Measurements from ENCODE around the gene CYP1B1.

CYP1B1 gene

DNA sequence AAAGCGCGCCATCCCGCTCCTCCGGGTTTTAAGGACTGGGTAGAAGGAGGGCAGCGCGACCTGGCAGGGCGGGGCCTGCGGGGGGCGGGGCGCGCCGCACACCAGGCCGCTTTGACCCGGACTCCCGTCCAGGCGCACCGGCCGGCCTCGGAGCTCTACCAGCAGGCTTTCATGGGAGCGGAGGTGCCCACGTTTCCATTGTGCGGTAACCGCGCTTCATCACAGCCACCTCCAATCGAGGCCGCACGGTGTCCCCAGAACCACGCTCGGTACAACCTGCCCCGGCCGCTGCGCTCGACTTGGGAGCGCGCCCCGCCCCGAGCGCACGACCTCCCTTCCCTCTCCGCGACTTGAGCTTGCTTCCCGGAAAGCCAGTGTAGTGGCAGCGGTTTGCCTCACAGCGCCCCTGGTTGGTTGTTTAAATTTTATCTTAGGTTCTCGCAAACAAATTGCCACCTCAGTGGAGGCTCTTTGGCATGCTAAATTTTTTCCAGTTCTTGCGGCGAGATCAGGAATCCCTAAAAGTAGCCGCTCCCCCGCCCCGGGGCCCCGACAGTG lies 280 bp upstream of the CYP1B1 start:
- no peak for DNase-seq
- Histone ChIP-seq H3K4me1 (ENCODE audit: control insufficient read depth, insufficient read depth, low read length, poor library complexity, severe bottlenecking) (peaks cover 7% of the 10 kb centered on the region), H3K36me3 (ENCODE audit: control insufficient read depth, insufficient read depth, low read length) (no peaks in the 10 kb centered on the region), H3K27me3 (replicated peaks; ENCODE audit: control insufficient read depth, insufficient read depth, low read length, poor library complexity, severe bottlenecking) (peaks cover 31% of the 10 kb centered on the region), H3K4me3 (ENCODE audit: insufficient read depth, low read depth, low read length, poor library complexity, severe bottlenecking) (no peak overlapping the region), H3K9me3 (ENCODE audit: control insufficient read depth, low read length) (no peaks in the 10 kb centered on the region), H3K27ac (ENCODE audit: insufficient read depth, low read length, poor library complexity, severe bottlenecking) (no peak overlapping the region)

DNA sequence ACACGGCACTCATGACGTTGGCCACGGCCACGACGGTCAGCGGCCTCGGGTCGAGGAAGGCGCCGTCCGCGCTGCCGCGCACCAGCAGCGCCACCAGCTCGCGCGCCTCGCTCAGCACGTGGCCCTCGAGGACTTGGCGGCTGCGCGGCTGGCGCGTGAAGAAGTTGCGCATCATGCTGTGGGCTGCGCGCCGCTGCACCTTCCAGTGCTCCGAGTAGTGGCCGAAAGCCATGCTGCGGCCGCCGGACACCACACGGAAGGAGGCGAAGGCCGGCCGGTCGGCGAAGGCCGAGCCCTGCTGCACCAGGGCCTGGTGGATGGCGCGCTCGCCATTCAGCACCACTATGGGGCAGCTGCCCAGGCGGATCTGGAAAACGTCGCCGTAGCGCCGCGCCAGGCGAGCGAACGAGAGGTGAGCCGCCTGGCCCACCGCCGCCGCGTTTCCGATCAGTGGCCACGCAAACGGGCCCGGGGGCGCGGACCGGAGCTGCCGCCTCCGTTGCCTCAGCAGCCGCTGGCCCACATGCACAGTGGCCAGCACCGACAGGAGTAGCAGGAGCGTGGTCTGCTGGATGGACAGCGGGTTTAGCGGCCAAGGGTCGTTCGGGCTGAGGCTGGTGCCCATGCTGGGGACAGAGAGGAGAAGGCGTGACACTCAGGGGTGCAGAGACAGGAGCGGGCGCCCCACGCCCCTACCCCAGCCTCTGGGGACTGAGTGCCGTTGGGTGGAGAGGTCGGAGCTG lies 1.0 kb downstream of the CYP1B1 start:
- Histone ChIP-seq H3K36me3 (ENCODE audit: control insufficient read depth, insufficient read depth, low read length) (no peaks in the 10 kb centered on the region), H3K4me1 (ENCODE audit: control insufficient read depth, insufficient read depth, low read length, poor library complexity, severe bottlenecking) (peaks cover 7% of the 10 kb centered on the region), H3K4me3 (ENCODE audit: insufficient read depth, low read depth, low read length, poor library complexity, severe bottlenecking) (no peak overlapping the region), H3K27ac (ENCODE audit: insufficient read depth, low read length, poor library complexity, severe bottlenecking) (no peak overlapping the region), H3K27me3 (replicated peaks; ENCODE audit: control insufficient read depth, insufficient read depth, low read length, poor library complexity, severe bottlenecking) (peaks cover 34% of the 10 kb centered on the region), H3K9me3 (ENCODE audit: control insufficient read depth, low read length) (no peaks in the 10 kb centered on the region)
- DNase-seq = no peak

DNA sequence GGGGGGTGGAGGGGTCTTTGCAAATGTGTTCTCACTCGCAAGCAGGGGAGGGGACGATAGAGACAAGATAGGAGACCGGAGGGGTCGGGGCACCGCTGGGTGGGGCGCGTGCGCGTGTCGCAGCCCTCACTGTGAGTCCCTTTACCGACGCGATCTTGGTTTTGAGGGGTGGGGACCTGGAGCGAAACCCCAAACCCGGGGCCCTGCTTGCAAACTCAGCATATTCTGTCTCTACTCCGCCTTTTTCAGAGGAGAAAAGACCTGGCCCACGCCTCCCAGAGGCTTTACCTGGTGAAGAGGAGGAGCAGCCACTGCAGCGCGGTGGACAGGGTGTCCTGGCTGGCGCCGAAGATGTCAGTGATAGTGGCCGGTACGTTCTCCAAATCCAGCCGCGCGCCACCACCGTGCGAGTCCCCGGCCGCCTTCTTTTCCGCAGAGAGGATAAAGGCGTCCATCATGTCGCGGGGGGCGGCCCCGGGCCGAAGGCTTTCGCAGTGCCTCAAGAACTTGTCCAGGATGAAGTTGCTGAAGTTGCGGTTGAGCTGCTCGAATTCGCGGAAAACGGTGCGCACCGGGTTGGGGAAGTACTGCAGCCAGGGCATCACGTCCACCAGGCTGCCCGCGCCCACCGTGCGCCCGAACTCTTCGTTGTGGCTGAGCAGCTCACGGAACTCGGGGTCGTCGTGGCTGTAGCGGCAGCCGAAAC lies 1.7 kb downstream of the CYP1B1 start:
- no peaks in the 10 kb centered on the region for H3K36me3 ChIP-seq (ENCODE audit: control insufficient read depth, insufficient read depth, low read length)
- no peaks in the 10 kb centered on the region for H3K9me3 ChIP-seq (ENCODE audit: control insufficient read depth, low read length)
- DNase-seq = no peak
- no peak overlapping the region for H3K4me3 ChIP-seq (ENCODE audit: insufficient read depth, low read depth, low read length, poor library complexity, severe bottlenecking)
- H3K27ac ChIP-seq (ENCODE audit: insufficient read depth, low read length, poor library complexity, severe bottlenecking) = no peak overlapping the region
- H3K27me3 ChIP-seq (replicated peaks; ENCODE audit: control insufficient read depth, insufficient read depth, low read length, poor library complexity, severe bottlenecking) = peaks cover 34% of the 10 kb centered on the region
- H3K4me1 ChIP-seq (ENCODE audit: control insufficient read depth, insufficient read depth, low read length, poor library complexity, severe bottlenecking) = peaks cover 7% of the 10 kb centered on the region

DNA sequence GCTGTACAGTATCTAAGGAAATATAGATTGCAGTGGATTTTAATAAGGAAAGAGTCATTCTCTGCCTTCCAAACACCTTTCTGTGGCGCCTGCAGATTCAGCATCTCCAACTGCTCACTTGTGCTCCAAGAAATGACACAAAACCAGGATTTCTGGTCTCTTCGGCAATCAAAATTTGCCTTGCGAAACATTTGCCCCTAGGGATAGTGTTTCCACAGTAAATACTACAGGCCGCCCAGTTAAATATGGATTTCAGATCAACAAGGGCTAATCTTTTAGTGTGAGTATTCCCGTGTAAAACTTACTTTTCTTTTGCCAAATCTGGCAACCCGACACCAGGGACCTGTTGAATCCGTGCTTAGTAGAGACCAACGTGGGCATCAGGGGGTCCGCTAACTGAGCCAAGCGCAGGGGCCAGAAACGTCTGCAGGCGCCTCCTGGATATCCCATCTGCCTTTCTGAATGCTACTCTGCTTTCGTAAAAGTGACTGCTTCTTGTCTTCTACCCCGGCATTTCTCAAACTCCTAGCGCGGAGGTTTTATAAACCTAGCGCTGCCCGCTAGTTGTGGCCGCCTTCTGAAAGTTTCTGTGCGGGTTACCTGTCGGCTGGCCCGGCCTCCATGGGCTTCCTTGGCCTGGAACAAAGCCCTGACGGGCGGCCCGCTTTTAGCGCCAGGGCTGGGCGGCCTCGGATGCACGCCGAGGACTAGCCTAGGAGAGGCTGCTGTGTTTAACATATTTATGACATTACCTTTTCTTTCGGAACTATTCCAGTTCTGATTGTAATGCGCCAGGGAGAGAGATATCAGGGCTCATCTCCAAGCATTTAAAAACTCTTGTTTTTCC lies 2.5 kb downstream of the CYP1B1 start:
- no peak overlapping the region for H3K27ac ChIP-seq (ENCODE audit: insufficient read depth, low read length, poor library complexity, severe bottlenecking)
- peaks cover 34% of the 10 kb centered on the region for H3K27me3 ChIP-seq (replicated peaks; ENCODE audit: control insufficient read depth, insufficient read depth, low read length, poor library complexity, severe bottlenecking)
- H3K4me3 ChIP-seq (ENCODE audit: insufficient read depth, low read depth, low read length, poor library complexity, severe bottlenecking) = no peak overlapping the region
- H3K9me3 ChIP-seq (ENCODE audit: control insufficient read depth, low read length) = no peaks in the 10 kb centered on the region
- peaks cover 7% of the 10 kb centered on the region for H3K4me1 ChIP-seq (ENCODE audit: control insufficient read depth, insufficient read depth, low read length, poor library complexity, severe bottlenecking)
- no peaks in the 10 kb centered on the region for H3K36me3 ChIP-seq (ENCODE audit: control insufficient read depth, insufficient read depth, low read length)
- no peak for DNase-seq

DNA sequence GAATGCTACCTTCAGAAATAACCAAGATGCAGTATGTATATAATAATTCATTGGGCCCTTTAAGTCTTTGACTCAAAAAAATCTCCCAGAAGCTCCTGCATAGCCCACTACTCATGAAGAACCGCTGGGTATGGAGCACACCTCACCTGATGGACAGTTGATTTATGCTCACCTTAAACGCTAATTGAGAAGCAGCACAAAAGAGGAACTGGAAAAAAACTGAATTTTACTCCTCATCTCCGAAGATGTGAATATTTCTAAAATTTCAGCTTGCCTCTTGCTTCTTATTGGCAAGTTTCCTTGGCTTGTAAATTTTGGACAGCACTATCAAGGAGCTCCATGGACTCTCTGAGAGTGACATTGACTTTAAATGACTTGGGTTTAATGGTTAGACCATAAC lies 5.5 kb downstream of the CYP1B1 start:
- no peak overlapping the region for H3K4me3 ChIP-seq (ENCODE audit: insufficient read depth, low read depth, low read length, poor library complexity, severe bottlenecking)
- peaks cover 22% of the 10 kb centered on the region for H3K27me3 ChIP-seq (replicated peaks; ENCODE audit: control insufficient read depth, insufficient read depth, low read length, poor library complexity, severe bottlenecking)
- no peaks in the 10 kb centered on the region for H3K4me1 ChIP-seq (ENCODE audit: control insufficient read depth, insufficient read depth, low read length, poor library complexity, severe bottlenecking)
- H3K36me3 ChIP-seq (ENCODE audit: control insufficient read depth, insufficient read depth, low read length) = no peaks in the 10 kb centered on the region
- no peak overlapping the region for H3K27ac ChIP-seq (ENCODE audit: insufficient read depth, low read length, poor library complexity, severe bottlenecking)
- no peak for DNase-seq
- H3K9me3 ChIP-seq (ENCODE audit: control insufficient read depth, low read length) = no peaks in the 10 kb centered on the region

DNA sequence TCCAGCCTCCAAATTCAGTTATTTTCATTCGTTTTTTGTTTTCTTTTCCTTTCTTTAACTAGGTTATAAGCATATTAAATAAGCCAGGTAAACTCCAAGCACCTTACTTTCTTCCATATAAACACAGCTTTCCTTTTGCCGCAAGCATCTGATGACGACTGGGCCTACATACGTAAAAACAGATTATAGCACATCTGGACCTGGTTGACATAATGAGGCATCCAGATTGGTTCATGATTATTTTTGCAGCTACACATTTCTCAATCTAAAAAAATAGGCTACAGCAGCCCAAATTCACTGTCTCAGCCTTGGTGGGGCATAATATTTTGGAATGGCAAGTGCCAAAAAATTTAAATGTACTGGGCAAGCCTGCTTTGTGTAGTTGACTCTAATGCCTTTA lies 7.7 kb downstream of the CYP1B1 start:
- no peak for DNase-seq
- H3K9me3 ChIP-seq (ENCODE audit: control insufficient read depth, low read length) = no peaks in the 10 kb centered on the region
- H3K4me3 ChIP-seq (ENCODE audit: insufficient read depth, low read depth, low read length, poor library complexity, severe bottlenecking) = no peak overlapping the region
- no peaks in the 10 kb centered on the region for H3K36me3 ChIP-seq (ENCODE audit: control insufficient read depth, insufficient read depth, low read length)
- no peaks in the 10 kb centered on the region for H3K4me1 ChIP-seq (ENCODE audit: control insufficient read depth, insufficient read depth, low read length, poor library complexity, severe bottlenecking)
- peaks cover 8% of the 10 kb centered on the region for H3K27me3 ChIP-seq (replicated peaks; ENCODE audit: control insufficient read depth, insufficient read depth, low read length, poor library complexity, severe bottlenecking)
- H3K27ac ChIP-seq (ENCODE audit: insufficient read depth, low read length, poor library complexity, severe bottlenecking) = no peak overlapping the region

DNA sequence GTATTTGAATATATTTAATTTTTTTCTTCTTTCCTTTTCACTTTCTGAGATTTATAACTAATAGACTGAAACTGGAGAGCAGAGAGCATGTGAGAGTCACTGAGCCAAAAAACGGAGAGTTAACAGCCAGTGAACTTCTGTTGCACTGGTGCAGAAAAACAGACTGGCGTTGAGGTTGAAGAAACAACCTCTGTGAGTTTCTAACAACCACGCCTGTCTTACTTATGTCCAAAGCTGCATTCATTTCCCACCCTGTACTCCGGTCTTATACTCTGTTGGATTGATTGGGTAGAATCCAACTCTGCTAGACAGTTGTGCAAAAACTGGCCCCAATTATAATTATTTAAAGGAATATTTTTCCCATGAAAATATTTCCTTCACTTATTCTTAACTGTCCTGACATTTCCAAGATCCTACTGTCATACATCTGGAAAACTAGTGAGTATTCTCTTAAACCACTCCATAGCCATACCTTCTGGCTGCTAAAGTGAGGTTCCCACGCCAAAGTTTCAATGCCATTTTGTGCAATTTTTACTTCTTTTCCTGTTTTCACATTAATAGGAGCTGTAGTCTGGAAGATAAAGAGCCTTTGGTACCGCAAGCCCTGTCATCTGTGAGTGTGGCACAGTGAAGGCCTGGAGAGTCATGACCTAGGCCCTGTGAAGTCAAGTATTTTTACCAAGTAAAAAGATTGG lies 9.4 kb downstream of the CYP1B1 start:
- Histone ChIP-seq H3K27me3 (replicated peaks; ENCODE audit: control insufficient read depth, insufficient read depth, low read length, poor library complexity, severe bottlenecking) (peaks cover 3% of the 10 kb centered on the region), H3K4me3 (ENCODE audit: insufficient read depth, low read depth, low read length, poor library complexity, severe bottlenecking) (no peak overlapping the region), H3K4me1 (ENCODE audit: control insufficient read depth, insufficient read depth, low read length, poor library complexity, severe bottlenecking) (no peaks in the 10 kb centered on the region), H3K36me3 (ENCODE audit: control insufficient read depth, insufficient read depth, low read length) (no peaks in the 10 kb centered on the region), H3K27ac (ENCODE audit: insufficient read depth, low read length, poor library complexity, severe bottlenecking) (no peak overlapping the region), H3K9me3 (ENCODE audit: control insufficient read depth, low read length) (no peaks in the 10 kb centered on the region)
- DNase-seq = no peak

DNA sequence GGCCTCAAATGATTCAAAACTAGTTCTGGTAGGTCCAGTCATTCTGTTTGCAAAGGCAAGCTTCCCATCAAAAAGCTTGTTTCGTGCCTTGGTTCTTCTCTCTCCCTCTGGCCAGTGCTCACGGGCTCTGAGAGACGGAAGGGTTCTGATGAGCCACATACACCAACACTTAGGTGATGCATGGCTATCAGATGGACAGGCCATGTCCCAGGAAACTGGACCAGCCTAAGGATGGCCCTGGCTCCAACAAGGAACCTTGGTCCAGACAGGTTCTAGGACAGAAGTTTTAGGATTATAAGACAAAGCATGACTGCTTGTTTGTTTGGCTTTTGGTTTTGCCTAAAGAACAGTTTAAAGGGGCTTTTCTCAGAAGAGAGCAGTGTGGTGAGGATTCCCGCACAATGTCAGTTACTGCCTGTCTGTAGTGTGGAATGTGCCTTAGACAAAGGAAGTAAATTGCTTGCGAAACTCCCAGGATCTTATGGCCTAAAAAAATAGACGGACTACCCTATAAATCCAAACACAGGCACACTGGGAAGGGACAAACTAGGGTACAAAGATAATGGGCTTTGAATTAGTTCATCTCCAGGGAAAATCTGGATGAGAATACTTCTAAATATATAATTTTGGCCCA lies 10.3 kb downstream of the CYP1B1 start:
- no peaks in the 10 kb centered on the region for H3K27me3 ChIP-seq (replicated peaks; ENCODE audit: control insufficient read depth, insufficient read depth, low read length, poor library complexity, severe bottlenecking)
- no peak overlapping the region for H3K27ac ChIP-seq (ENCODE audit: insufficient read depth, low read length, poor library complexity, severe bottlenecking)
- H3K36me3 ChIP-seq (ENCODE audit: control insufficient read depth, insufficient read depth, low read length) = no peaks in the 10 kb centered on the region
- no peaks in the 10 kb centered on the region for H3K9me3 ChIP-seq (ENCODE audit: control insufficient read depth, low read length)
- no peaks in the 10 kb centered on the region for H3K4me1 ChIP-seq (ENCODE audit: control insufficient read depth, insufficient read depth, low read length, poor library complexity, severe bottlenecking)
- DNase-seq = no peak
- H3K4me3 ChIP-seq (ENCODE audit: insufficient read depth, low read depth, low read length, poor library complexity, severe bottlenecking) = no peak overlapping the region

DNA sequence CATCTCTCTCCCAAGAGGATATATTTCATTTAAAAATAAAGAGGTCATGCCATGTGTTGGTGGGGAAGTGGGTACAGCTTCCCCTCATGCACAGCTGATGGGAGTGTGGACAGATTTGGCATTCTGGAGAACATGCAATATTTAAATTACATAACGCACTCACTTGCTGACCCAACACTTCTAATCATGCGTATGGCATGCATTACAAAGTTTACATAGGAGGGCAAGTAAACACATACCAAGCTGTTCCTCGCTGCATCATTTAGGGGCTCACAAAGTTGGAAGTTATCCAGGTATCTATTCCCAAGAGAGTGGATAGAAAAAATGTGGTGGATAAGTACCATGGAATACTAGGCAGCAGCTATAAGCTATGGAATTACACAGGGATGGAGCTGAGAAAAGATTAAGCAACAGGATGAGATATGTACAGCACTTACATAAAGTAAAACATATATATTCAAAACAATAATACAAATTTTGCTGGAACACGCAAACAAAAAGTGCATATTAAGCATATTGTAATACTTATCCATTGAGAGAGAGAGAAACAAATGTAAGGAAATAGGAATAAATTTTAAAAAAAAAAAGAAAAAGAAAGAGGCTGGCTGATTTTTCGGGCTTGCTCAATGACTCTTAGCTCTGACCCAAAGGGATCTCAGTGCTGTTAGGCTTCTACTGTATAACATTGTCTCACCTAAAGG lies 11.0 kb downstream of the CYP1B1 start:
- Histone ChIP-seq H3K9me3 (ENCODE audit: control insufficient read depth, low read length) (no peaks in the 10 kb centered on the region), H3K4me3 (ENCODE audit: insufficient read depth, low read depth, low read length, poor library complexity, severe bottlenecking) (no peak overlapping the region), H3K27ac (ENCODE audit: insufficient read depth, low read length, poor library complexity, severe bottlenecking) (no peak overlapping the region), H3K27me3 (replicated peaks; ENCODE audit: control insufficient read depth, insufficient read depth, low read length, poor library complexity, severe bottlenecking) (no peaks in the 10 kb centered on the region), H3K36me3 (ENCODE audit: control insufficient read depth, insufficient read depth, low read length) (no peaks in the 10 kb centered on the region), H3K4me1 (ENCODE audit: control insufficient read depth, insufficient read depth, low read length, poor library complexity, severe bottlenecking) (no peaks in the 10 kb centered on the region)
- DNase-seq = no peak
